Prostate gland (tissue), 2 donors: Measurements from ENCODE around the gene ACAD11. TPM values are rescaled to one million over a fixed set of nuclear protein-coding genes. Genes with fewer than 3 reads are reported as not detected.

Experiments
- DNase-seq: peaks from one replicate; pipeline ENCODE4 v3.0.0-alpha.2; 2019; ENCODE audit warnings: low spot score
- H3K27ac ChIP-seq, 2 donors: fragments of 200-600 bp; sonication (generic); 2 replicates each; pipeline ENCODE4 v1.5.1; 2017 to 2019
- H3K27me3 ChIP-seq: fragments of 200-600 bp; sonication (generic); replicated peaks from 2 replicates; pipeline ENCODE4 v1.5.1; 2019; ENCODE audit not compliant: insufficient read depth
- H3K36me3 ChIP-seq, 2 donors: fragments of 200-600 bp; sonication (generic); 1 replicate in 1 of 2; 2 replicates in 1 of 2; pipeline versions ENCODE4 v1.5.1 to v1.8.1; 2017 to 2019
- H3K4me1 ChIP-seq: fragments of 200-600 bp; sonication (generic); replicated peaks from 2 replicates; pipeline ENCODE4 v1.5.1; 2019
- H3K4me3 ChIP-seq, 2 donors: fragments of 200-600 bp; sonication (generic); 2 replicates each; pipeline ENCODE4 v1.5.1; 2017 to 2019
- H3K9me3 ChIP-seq: fragments of 200-600 bp; sonication (generic); 2 replicates; pipeline ENCODE4 v1.5.1; 2017
- POLR2A ChIP-seq: fragments of 450-650 bp; IDR thresholded peaks from one replicate; pipeline ENCODE4 v1.6.1; 2016; ENCODE audit warnings: antibody characterized with exemption, mild to moderate bottlenecking
- POLR2AphosphoS5 ChIP-seq: sonication (generic); formaldehyde crosslinking; IDR thresholded peaks from one replicate; pipeline ENCODE4 v1.6.1; 2017; ENCODE audit warnings: antibody characterized with exemption
- WGBS: methylation state at CpG from one replicate; pipeline ENCODE4 v1.1.5; 2018; 5-methylcytosine and 5-hydroxymethylcytosine counted together
- intact Hi-C: fragments of 100-400 bp; cut with DNase I; formaldehyde crosslinking; loops from one replicate; pipeline ENCODE4 v1.14.2; 2022
- total RNA-seq, 2 donors: library from RNA; depleted of rRNA; stranded (reverse); fragments of >200 nt; gene quantifications; one replicate each; pipeline ENCODE4 v1.1.0, GENCODE V29; 2016
- TF ChIP-seq, protein P1 (sequence below), 4 experiments: fragments of 200-600 bp in 2 of 4; fragments of 450-650 bp in 2 of 4; sonication (generic) in 2 of 4; IDR thresholded peaks; 1 replicate in 3 of 4; 2 replicates in 1 of 4; pipeline ENCODE4 v1.5.1; 2016 to 2019; ENCODE audit warnings: antibody characterized with exemption in 4 of 4, mild to moderate bottlenecking in 2 of 4, moderate library complexity in 2 of 4

Gene ACAD11
- total RNA-seq, 2 donors from 2014 or later: 13.8 to 22.7 TPM

GRCh38 chr3:132690040-132690439 is 30.4 kb upstream of the ACAD11 start:
- Histone ChIP-seq H3K9me3 (no peaks in the 10 kb centered on the region), H3K4me3 (no peak overlapping the region), H3K27ac (no peak overlapping the region), H3K4me1 (no peaks in the 10 kb centered on the region), H3K36me3 (peaks cover 0 to 5% of the 10 kb centered on the region in 2 donors), H3K27me3 (no peaks in the 10 kb centered on the region)
- 94% methylated on average over 4 of the region's 4 CpGs for WGBS
- DNase-seq: no peak
- no peak for TF ChIP-seq POLR2A
- TF ChIP-seq, protein P1, sequence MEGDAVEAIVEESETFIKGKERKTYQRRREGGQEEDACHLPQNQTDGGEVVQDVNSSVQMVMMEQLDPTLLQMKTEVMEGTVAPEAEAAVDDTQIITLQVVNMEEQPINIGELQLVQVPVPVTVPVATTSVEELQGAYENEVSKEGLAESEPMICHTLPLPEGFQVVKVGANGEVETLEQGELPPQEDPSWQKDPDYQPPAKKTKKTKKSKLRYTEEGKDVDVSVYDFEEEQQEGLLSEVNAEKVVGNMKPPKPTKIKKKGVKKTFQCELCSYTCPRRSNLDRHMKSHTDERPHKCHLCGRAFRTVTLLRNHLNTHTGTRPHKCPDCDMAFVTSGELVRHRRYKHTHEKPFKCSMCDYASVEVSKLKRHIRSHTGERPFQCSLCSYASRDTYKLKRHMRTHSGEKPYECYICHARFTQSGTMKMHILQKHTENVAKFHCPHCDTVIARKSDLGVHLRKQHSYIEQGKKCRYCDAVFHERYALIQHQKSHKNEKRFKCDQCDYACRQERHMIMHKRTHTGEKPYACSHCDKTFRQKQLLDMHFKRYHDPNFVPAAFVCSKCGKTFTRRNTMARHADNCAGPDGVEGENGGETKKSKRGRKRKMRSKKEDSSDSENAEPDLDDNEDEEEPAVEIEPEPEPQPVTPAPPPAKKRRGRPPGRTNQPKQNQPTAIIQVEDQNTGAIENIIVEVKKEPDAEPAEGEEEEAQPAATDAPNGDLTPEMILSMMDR (IDR thresholded peaks at IDR 0.05): no peak
- TF ChIP-seq POLR2AphosphoS5: no peak
- intact Hi-C loops: no loop called here

- Histone ChIP-seq H3K4me1 (no peaks in the 10 kb centered on the region), H3K36me3 (peaks cover 0 to 5% of the 10 kb centered on the region in 2 donors), H3K27ac (no peak overlapping the region), H3K9me3 (no peaks in the 10 kb centered on the region), H3K27me3 (no peaks in the 10 kb centered on the region), H3K4me3 (no peak overlapping the region)
- DNase-seq: no peak
- intact Hi-C loops: no loop called here
- TF ChIP-seq, protein P1 (IDR thresholded peaks at IDR 0.05): no peak
- no peak for TF ChIP-seq POLR2A
- TF ChIP-seq POLR2AphosphoS5: no peak
Measured at GRCh38 chr3:132682201-132682600, 22.6 kb upstream of the ACAD11 start.

DNA sequence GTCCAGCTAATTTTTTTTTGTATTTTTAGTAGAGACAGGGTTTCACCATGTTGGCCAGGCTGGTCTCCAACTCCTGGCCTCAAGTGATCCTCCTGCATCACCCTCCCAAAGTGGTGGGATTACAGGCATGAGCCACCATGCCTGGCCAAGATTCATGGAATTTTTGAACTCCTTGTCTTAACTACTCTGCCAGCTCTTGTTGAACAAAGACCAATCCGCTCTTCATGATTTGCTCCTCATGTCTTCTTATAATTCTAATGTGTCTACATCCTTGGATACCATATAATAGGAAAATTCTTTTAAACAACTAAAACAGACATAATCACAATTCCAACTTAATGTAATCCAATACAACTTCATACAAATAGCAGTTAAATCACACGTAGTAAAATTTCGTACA is 21.8 kb upstream of the ACAD11 start:
- Histone ChIP-seq H3K27me3 (no peaks in the 10 kb centered on the region), H3K4me3 (no peak overlapping the region), H3K27ac (no peak overlapping the region), H3K9me3 (no peaks in the 10 kb centered on the region), H3K36me3 (peaks cover 0 to 5% of the 10 kb centered on the region in 2 donors), H3K4me1 (no peaks in the 10 kb centered on the region)
- no peak for DNase-seq
- no peak for TF ChIP-seq POLR2AphosphoS5
- no peak for TF ChIP-seq POLR2A
- intact Hi-C loops: no loop called here
- WGBS: 92% methylated on average over 3 of the region's 3 CpGs

GRCh38 chr3:132679911-132680310 is 20.3 kb upstream of the ACAD11 start:
- WGBS: 97% methylated on average over 5 of the region's 5 CpGs
- intact Hi-C loops: no loop called here
- no peak overlapping the region for H3K27ac ChIP-seq
- no peaks in the 10 kb centered on the region for H3K4me1 ChIP-seq
- no peak for DNase-seq
- TF ChIP-seq, protein P1 (IDR thresholded peaks at IDR 0.05): no peak
- no peak for TF ChIP-seq POLR2AphosphoS5
- TF ChIP-seq POLR2A: no peak
- no peaks in the 10 kb centered on the region for H3K27me3 ChIP-seq
- no peaks in the 10 kb centered on the region for H3K9me3 ChIP-seq
- peaks cover 0 to 8% of the 10 kb centered on the region in 2 donors for H3K36me3 ChIP-seq
- H3K4me3 ChIP-seq: no peak overlapping the region

- Histone ChIP-seq H3K27me3 (no peaks in the 10 kb centered on the region), H3K4me1 (no peaks in the 10 kb centered on the region), H3K9me3 (no peaks in the 10 kb centered on the region), H3K4me3 (no peak overlapping the region), H3K36me3 (peaks cover 2 to 3% of the 10 kb centered on the region in 2 donors), H3K27ac (no peak overlapping the region)
- DNase-seq: no peak
- intact Hi-C loops: no loop called here
- TF ChIP-seq POLR2A: no peak
Measured at GRCh38 chr3:132675408-132675807, 15.8 kb upstream of the ACAD11 start.

DNA sequence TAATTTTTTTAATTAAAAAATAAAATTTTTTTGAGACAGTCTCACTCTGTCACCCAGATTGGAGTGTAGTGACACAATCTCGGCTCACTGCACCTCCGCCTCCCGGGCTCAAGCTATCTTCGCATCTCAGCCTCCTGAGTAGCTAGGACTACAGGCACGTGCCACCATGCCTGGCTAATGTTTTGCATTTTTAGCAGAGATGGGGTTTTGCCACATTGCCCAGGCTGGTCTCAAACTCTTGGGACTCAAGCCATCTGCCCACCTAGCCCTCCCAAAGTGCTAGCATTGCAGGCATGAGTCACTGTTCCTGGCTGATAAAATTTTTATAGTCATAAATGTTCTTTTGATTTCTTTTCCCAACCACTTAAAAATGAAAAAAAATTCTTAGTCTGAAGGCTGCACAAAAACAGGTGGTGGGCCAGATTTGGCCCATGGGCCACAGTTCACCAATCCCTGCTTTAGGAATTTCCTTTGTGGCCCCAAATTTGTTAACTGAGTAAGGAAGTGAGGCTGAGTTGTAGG is 9.7 kb upstream of the ACAD11 start:
- intact Hi-C loops: no loop called here
- H3K4me1 ChIP-seq: peaks cover 4% of the 10 kb centered on the region
- 90% methylated on average over 5 of the region's 5 CpGs for WGBS
- no peak for DNase-seq
- TF ChIP-seq POLR2AphosphoS5: no peak
- TF ChIP-seq, protein P1 (IDR thresholded peaks at IDR 0.05): no peak
- no peak for TF ChIP-seq POLR2A
- H3K27ac ChIP-seq: no peak overlapping the region
- H3K9me3 ChIP-seq: no peaks in the 10 kb centered on the region
- no peaks in the 10 kb centered on the region for H3K27me3 ChIP-seq
- peaks cover 0 to 2% of the 10 kb centered on the region in 2 donors for H3K36me3 ChIP-seq
- H3K4me3 ChIP-seq: no peak overlapping the region
